Measurements from ENCODE around the gene GPHN.

The GPHN gene

GRCh38 chr14:66850258-66850888, 342.4 kb downstream of the GPHN start:
- intact Hi-C loops (cut with DNase I): no loop called here

GRCh38 chr14:66853311-66853710, 345.4 kb downstream of the GPHN start:
- DNase-seq: no peak
- intact Hi-C loops (cut with DNase I): no loop called here

More at GRCh38 chr14:66850258-66850888, 342.4 kb downstream of the GPHN start:
- DNase-seq: no peak

- intact Hi-C loops (cut with DNase I): no loop called here
- no peak for DNase-seq
These were observed 349.9 kb downstream of the GPHN start for GRCh38 chr14:66857867-66858266.

- intact Hi-C loops (cut with DNase I): no loop called here
- no peak for DNase-seq
These were observed 351.2 kb downstream of the GPHN start for GRCh38 chr14:66859063-66859671.

- no peak for DNase-seq
- intact Hi-C loops (cut with DNase I): no loop called here
These were observed 373.6 kb downstream of the GPHN start for GRCh38 chr14:66881596-66881995.

- intact Hi-C loops (cut with DNase I): no loop called here
These were observed 376.2 kb downstream of the GPHN start for GRCh38 chr14:66884149-66884548.

GRCh38 chr14:66900719-66901118, 392.8 kb downstream of the GPHN start:
- no peak for DNase-seq
- intact Hi-C loops (cut with DNase I): no loop called here

More at GRCh38 chr14:66884149-66884548, 376.2 kb downstream of the GPHN start:
- DNase-seq: no peak

- no peak for DNase-seq
- intact Hi-C loops (cut with DNase I): no loop called here
These were observed 402.4 kb downstream of the GPHN start for GRCh38 chr14:66910311-66910840.

GRCh38 chr14:66916421-66916820, 408.5 kb downstream of the GPHN start:
- DNase-seq: no peak

GRCh38 chr14:66918527-66918926, 410.6 kb downstream of the GPHN start:
- intact Hi-C loops (cut with DNase I): no loop called here
- no peak for DNase-seq

More at GRCh38 chr14:66916421-66916820, 408.5 kb downstream of the GPHN start:
- intact Hi-C loops (cut with DNase I): no loop called here

- no peak for DNase-seq
- intact Hi-C loops (cut with DNase I): no loop called here
These were observed 412.2 kb downstream of the GPHN start for GRCh38 chr14:66920196-66920595.

GRCh38 chr14:66923251-66923650, 415.3 kb downstream of the GPHN start:
- DNase-seq: no peak
- intact Hi-C loops (cut with DNase I): no loop called here

GRCh38 chr14:66939409-66939808, 431.5 kb downstream of the GPHN start:
- DNase-seq: no peak

GRCh38 chr14:66944872-66945271, 436.9 kb downstream of the GPHN start:
- no peak for DNase-seq
- intact Hi-C loops (cut with DNase I): no loop called here

More at GRCh38 chr14:66939409-66939808, 431.5 kb downstream of the GPHN start:
- intact Hi-C loops (cut with DNase I): no loop called here

- intact Hi-C loops (cut with DNase I): no loop called here
- DNase-seq: no peak
These were observed 447.2 kb downstream of the GPHN start for GRCh38 chr14:66955159-66955558.

- DNase-seq: no peak
- intact Hi-C loops (cut with DNase I): no loop called here
These were observed 451.6 kb downstream of the GPHN start for GRCh38 chr14:66959437-66960050.

- intact Hi-C loops (cut with DNase I): no loop called here
- DNase-seq: no peak
These were observed 457.9 kb downstream of the GPHN start for GRCh38 chr14:66965831-66966230.

- DNase-seq: no peak
- intact Hi-C loops (cut with DNase I): no loop called here
These were observed 464.5 kb downstream of the GPHN start for GRCh38 chr14:66972469-66972868.

- DNase-seq: no peak
- intact Hi-C loops (cut with DNase I): no loop called here
These were observed 466.6 kb downstream of the GPHN start for GRCh38 chr14:66974397-66975025.

- DNase-seq: no peak
- intact Hi-C loops (cut with DNase I): no loop called here
These were observed 467.3 kb downstream of the GPHN start for GRCh38 chr14:66975251-66975650.

All from head of caudate nucleus (tissue), 42 donors.